Neural progenitor cell (in vitro differentiated cells): ENCODE results near the gene TBC1D1. TPM values are rescaled to one million over a fixed set of nuclear protein-coding genes. Genes with fewer than 3 reads are reported as not detected.

ENCODE experiments used
- DNase-seq: peaks from one replicate; pipeline ENCODE4 v3.0.0-alpha.2; 2016; ENCODE audit warnings: low spot score
- H2AFZ ChIP-seq: fragments of 200-600 bp; sonication (generic); replicated peaks from 2 replicates; pipeline ENCODE4 v1.6.1; 2016; ENCODE audit warnings: antibody characterized with exemption
- H3F3A ChIP-seq: fragments of 200-600 bp; sonication (generic); 2 replicates; pipeline ENCODE4 v1.6.1; 2016; ENCODE audit warnings: antibody characterized with exemption, low read depth
- H3K27ac ChIP-seq: fragments of 200-600 bp; sonication (generic); 2 replicates; pipeline ENCODE4 v1.5.1; 2016; ENCODE audit warnings: mild to moderate bottlenecking
- H3K27me3 ChIP-seq: fragments of 200-600 bp; sonication (generic); 2 replicates; pipeline ENCODE4 v1.6.1; 2016; ENCODE audit warnings: mild to moderate bottlenecking, moderate library complexity
- H3K36me3 ChIP-seq: fragments of 200-600 bp; sonication (generic); 2 replicates; pipeline ENCODE4 v1.5.1; 2016
- H3K4me1 ChIP-seq: fragments of 200-600 bp; sonication (generic); 2 replicates; pipeline ENCODE4 v1.6.1; 2016; ENCODE audit warnings: mixed run types
- H3K4me2 ChIP-seq: fragments of 200-600 bp; sonication (generic); 2 replicates; pipeline ENCODE4 v1.6.1; 2016
- H3K4me3 ChIP-seq: fragments of 200-600 bp; sonication (generic); 2 replicates; pipeline ENCODE4 v1.5.1; 2016
- H3K79me2 ChIP-seq: fragments of 200-600 bp; sonication (generic); 2 replicates; pipeline ENCODE4 v1.6.1; 2016; ENCODE audit warnings: low read depth
- H3K9ac ChIP-seq: fragments of 200-600 bp; sonication (generic); 2 replicates; pipeline ENCODE4 v1.6.1; 2016
- H3K9me3 ChIP-seq: fragments of 200-600 bp; sonication (generic); 2 replicates; pipeline ENCODE4 v1.5.1; 2016; ENCODE audit warnings: low read depth
- H4K20me1 ChIP-seq: fragments of 200-600 bp; sonication (generic); 2 replicates; pipeline ENCODE4 v1.6.1; 2016; ENCODE audit warnings: low read depth
- H3K27ac Mint-ChIP-seq: 3 replicates; pipeline ENCODE4 v1.8.0; 2021; ENCODE audit warnings: mixed read lengths
- H3K27me3 Mint-ChIP-seq: 2 replicates; pipeline ENCODE4 v1.8.0; 2022; ENCODE audit warnings: low read depth, mild to moderate bottlenecking, inconsistent platforms, moderate library complexity, mixed read lengths; ENCODE audit not compliant: insufficient read depth
- H3K36me3 Mint-ChIP-seq: 3 replicates; pipeline ENCODE4 v1.8.0; 2021; ENCODE audit warnings: mixed read lengths
- H3K4me1 Mint-ChIP-seq: 3 replicates; pipeline ENCODE4 v1.8.0; 2021; ENCODE audit warnings: mixed read lengths
- H3K4me3 Mint-ChIP-seq: 3 replicates; pipeline ENCODE4 v1.8.0; 2021; ENCODE audit warnings: mild to moderate bottlenecking, moderate library complexity, mixed read lengths
- H3K9me3 Mint-ChIP-seq: 3 replicates; pipeline ENCODE4 v1.8.0; 2020; ENCODE audit warnings: mixed read lengths
- EZH2 ChIP-seq: fragments of 200-600 bp; sonication (generic); IDR thresholded peaks from 2 replicates; pipeline ENCODE4 v1.6.1; 2017; ENCODE audit warnings: antibody characterized with exemption, mild to moderate bottlenecking, moderate library complexity
- EZH2phosphoT487 ChIP-seq: fragments of 200-600 bp; sonication (generic); IDR thresholded peaks from 2 replicates; pipeline ENCODE4 v1.6.1; 2017; ENCODE audit warnings: antibody characterized with exemption
- total RNA-seq: library from RNA; depleted of rRNA; stranded (reverse); fragments of >200 nt; gene quantifications from 2 replicates; pipeline ENCODE4 v1.2.3, GENCODE V29; 2015; ENCODE audit warnings: low replicate concordance
- TF ChIP-seq, protein P1 (sequence below): fragments of 200-600 bp; sonication (generic); IDR thresholded peaks from 2 replicates; pipeline ENCODE4 v1.5.1; 2017; ENCODE audit warnings: antibody characterized with exemption, mild to moderate bottlenecking

The TBC1D1 gene
- total RNA-seq, 1 donor from 2014 or later, result 208 TPM

DNA sequence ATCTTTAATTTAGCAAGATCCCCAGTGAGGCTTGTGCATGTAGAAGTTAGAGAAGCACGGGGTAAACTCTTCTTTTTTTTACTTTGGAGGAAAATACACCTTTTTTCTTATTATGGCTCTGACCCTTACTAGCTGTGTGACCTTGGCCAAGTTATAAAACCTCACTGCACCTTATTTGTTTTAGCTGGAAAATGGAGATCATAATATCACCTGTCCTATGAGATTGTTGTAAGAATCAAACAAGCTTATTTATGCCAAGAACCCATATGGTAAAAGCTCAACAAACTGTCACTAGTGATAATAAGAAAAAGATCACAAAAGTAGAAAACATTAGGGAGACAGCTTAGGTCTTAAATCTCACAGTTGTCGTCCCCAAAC is 196.0 kb downstream of the TBC1D1 start:
- Mint-ChIP-seq H3K9me3 (no peaks in the 10 kb centered on the region), H3K27ac (no peak overlapping the region), H3K27me3 (peaks cover 7% of the 10 kb centered on the region), H3K4me3 (no peak overlapping the region), H3K4me1 (peaks cover 36% of the 10 kb centered on the region), H3K36me3 (peaks cover 18% of the 10 kb centered on the region)
- Histone ChIP-seq H3F3A (no peaks in the 10 kb centered on the region), H3K79me2 (no peaks in the 10 kb centered on the region), H3K27me3 (no peaks in the 10 kb centered on the region), H3K9ac (no peak overlapping the region), H3K36me3 (no peaks in the 10 kb centered on the region), H3K4me2 (no peak overlapping the region), H4K20me1 (no peaks in the 10 kb centered on the region), H3K4me3 (no peak overlapping the region), H2AFZ (no peak overlapping the region), H3K27ac (no peak overlapping the region), H3K9me3 (no peaks in the 10 kb centered on the region), H3K4me1 (peaks cover 12% of the 10 kb centered on the region)
- no peak for DNase-seq
- TF ChIP-seq, protein P1, sequence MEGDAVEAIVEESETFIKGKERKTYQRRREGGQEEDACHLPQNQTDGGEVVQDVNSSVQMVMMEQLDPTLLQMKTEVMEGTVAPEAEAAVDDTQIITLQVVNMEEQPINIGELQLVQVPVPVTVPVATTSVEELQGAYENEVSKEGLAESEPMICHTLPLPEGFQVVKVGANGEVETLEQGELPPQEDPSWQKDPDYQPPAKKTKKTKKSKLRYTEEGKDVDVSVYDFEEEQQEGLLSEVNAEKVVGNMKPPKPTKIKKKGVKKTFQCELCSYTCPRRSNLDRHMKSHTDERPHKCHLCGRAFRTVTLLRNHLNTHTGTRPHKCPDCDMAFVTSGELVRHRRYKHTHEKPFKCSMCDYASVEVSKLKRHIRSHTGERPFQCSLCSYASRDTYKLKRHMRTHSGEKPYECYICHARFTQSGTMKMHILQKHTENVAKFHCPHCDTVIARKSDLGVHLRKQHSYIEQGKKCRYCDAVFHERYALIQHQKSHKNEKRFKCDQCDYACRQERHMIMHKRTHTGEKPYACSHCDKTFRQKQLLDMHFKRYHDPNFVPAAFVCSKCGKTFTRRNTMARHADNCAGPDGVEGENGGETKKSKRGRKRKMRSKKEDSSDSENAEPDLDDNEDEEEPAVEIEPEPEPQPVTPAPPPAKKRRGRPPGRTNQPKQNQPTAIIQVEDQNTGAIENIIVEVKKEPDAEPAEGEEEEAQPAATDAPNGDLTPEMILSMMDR, result no peak
- TF ChIP-seq EZH2, result no peak
- TF ChIP-seq EZH2phosphoT487, result no peak

DNA sequence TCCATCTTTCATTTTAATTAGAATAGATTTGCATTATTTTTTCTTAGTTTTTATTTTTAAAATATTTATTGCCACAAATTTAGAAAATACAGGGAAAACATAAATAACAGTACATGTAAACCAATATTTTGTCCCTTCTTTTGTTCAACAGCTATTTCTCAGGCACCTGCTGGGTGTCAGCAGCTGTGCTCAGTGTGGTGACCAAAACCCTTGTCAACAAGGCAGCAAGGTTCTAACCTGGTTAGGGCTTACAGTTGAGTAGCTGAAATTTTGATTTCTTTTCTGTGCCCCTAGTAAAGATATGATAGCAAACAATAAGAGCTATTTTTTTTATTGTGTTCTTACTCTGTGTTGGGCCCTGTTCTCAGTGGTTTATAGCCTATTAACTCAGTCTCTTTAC is 197.4 kb downstream of the TBC1D1 start:
- H3K36me3 ChIP-seq, result no peaks in the 10 kb centered on the region
- Mint-ChIP-seq H3K4me3 (no peak overlapping the region), H3K4me1 (peaks cover 27% of the 10 kb centered on the region), H3K27ac (no peak overlapping the region), H3K36me3 (peaks cover 13% of the 10 kb centered on the region), H3K9me3 (no peaks in the 10 kb centered on the region), H3K27me3 (peaks cover 2% of the 10 kb centered on the region)
- TF ChIP-seq EZH2phosphoT487, result no peak
- no peak for TF ChIP-seq EZH2
- TF ChIP-seq, protein P1, result no peak
- no peak overlapping the region for H2AFZ ChIP-seq
- H3K9me3 ChIP-seq, result no peaks in the 10 kb centered on the region
- H3K27ac ChIP-seq, result no peak overlapping the region
- no peak overlapping the region for H3K4me2 ChIP-seq
- H3K27me3 ChIP-seq, result no peaks in the 10 kb centered on the region
- H3K4me1 ChIP-seq, result peaks cover 12% of the 10 kb centered on the region
- H3F3A ChIP-seq, result no peaks in the 10 kb centered on the region
- no peaks in the 10 kb centered on the region for H3K79me2 ChIP-seq
- H3K9ac ChIP-seq, result no peak overlapping the region
- no peaks in the 10 kb centered on the region for H4K20me1 ChIP-seq
- H3K4me3 ChIP-seq, result no peak overlapping the region
- DNase-seq, result no peak

DNA sequence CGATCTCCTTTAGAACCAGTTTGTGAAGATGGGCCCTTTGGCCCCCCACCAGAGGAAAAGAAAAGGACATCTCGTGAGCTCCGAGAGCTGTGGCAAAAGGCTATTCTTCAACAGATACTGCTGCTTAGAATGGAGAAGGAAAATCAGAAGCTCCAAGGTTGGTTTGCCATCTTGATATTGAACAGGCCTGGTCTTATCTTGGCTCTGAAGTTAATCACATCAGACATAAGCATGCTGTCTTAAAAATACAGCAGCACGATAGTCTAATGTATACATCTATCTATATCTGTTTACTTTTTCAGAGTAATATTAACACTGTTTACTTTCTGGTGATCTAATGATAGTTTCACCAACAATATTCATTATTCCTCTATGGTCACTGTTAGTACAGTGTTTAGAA is 199.1 kb downstream of the TBC1D1 start:
- Histone ChIP-seq H3K79me2 (no peaks in the 10 kb centered on the region), H3K27ac (no peak overlapping the region), H4K20me1 (no peaks in the 10 kb centered on the region), H3K9me3 (no peaks in the 10 kb centered on the region), H3F3A (no peaks in the 10 kb centered on the region), H3K4me1 (peaks cover 19% of the 10 kb centered on the region), H3K27me3 (no peaks in the 10 kb centered on the region), H3K4me2 (no peak overlapping the region), H2AFZ (no peak overlapping the region), H3K36me3 (no peaks in the 10 kb centered on the region), H3K4me3 (no peak overlapping the region), H3K9ac (no peak overlapping the region)
- no peak for DNase-seq
- Mint-ChIP-seq H3K36me3 (peaks cover 13% of the 10 kb centered on the region), H3K4me3 (no peak overlapping the region), H3K27me3 (peaks cover 2% of the 10 kb centered on the region), H3K9me3 (no peaks in the 10 kb centered on the region), H3K27ac (no peak overlapping the region), H3K4me1 (peaks cover 35% of the 10 kb centered on the region)
- TF ChIP-seq, protein P1, result no peak
- TF ChIP-seq EZH2phosphoT487 (no peak), EZH2 (no peak)
